GM23338 (cell line): ENCODE data around the gene CCDC127. TPM values are rescaled to one million over a fixed set of nuclear protein-coding genes. Genes with fewer than 3 reads are reported as not detected.

Source experiments
- ATAC-seq: fragments of 200-7000 bp; cut with Tn5 transposase; 3 replicates; pipeline ENCODE4 v1.9.1; 2020
- DNase-seq: peaks from one replicate; pipeline ENCODE4 v3.0.0-alpha.2; 2015; ENCODE audit warnings: low spot score
- H2AFZ ChIP-seq: fragments of 200-600 bp; sonication (generic); 2 replicates; pipeline ENCODE4 v1.8.0; 2016; ENCODE audit warnings: antibody characterized with exemption, mild to moderate bottlenecking, moderate library complexity
- H3F3A ChIP-seq: fragments of 200-600 bp; sonication (generic); replicated peaks from 2 replicates; pipeline ENCODE4 v1.8.0; 2017; ENCODE audit warnings: antibody characterized with exemption, mixed run types, low read depth
- H3K27ac ChIP-seq: fragments of 200-600 bp; sonication (generic); 2 replicates; pipeline ENCODE4 v1.6.1; 2016; ENCODE audit warnings: low read depth
- H3K27me3 ChIP-seq: fragments of 200-600 bp; sonication (generic); 2 replicates; pipeline ENCODE4 v1.8.0; 2016; ENCODE audit warnings: mild to moderate bottlenecking, mixed run types, moderate library complexity; ENCODE audit not compliant: insufficient read depth
- H3K36me3 ChIP-seq: fragments of 200-600 bp; sonication (generic); 2 replicates; pipeline ENCODE4 v1.8.0; 2016; ENCODE audit warnings: mild to moderate bottlenecking; ENCODE audit not compliant: insufficient read depth
- H3K4me1 ChIP-seq: fragments of 200-600 bp; sonication (generic); 2 replicates; pipeline ENCODE4 v1.8.0; 2016; ENCODE audit warnings: mild to moderate bottlenecking, moderate library complexity; ENCODE audit not compliant: insufficient read depth
- H3K4me2 ChIP-seq: fragments of 200-600 bp; sonication (generic); 2 replicates; pipeline ENCODE4 v1.7.1; 2017; ENCODE audit warnings: mixed run types
- H3K4me3 ChIP-seq: fragments of 200-600 bp; sonication (generic); 2 replicates; pipeline ENCODE4 v1.6.1; 2016; ENCODE audit warnings: mixed run types
- H3K79me2 ChIP-seq: fragments of 200-600 bp; sonication (generic); replicated peaks from 2 replicates; pipeline ENCODE4 v1.8.0; 2017; ENCODE audit warnings: mild to moderate bottlenecking; ENCODE audit not compliant: insufficient read depth
- H3K9me2 ChIP-seq: fragments of 200-600 bp; sonication (generic); 2 replicates; pipeline ENCODE4 v1.8.0; 2017; ENCODE audit not compliant: insufficient read depth
- H4K20me1 ChIP-seq: fragments of 200-600 bp; sonication (generic); replicated peaks from 2 replicates; pipeline ENCODE4 v1.8.0; 2017; ENCODE audit warnings: mild to moderate bottlenecking; ENCODE audit not compliant: insufficient read depth
- H3K27ac Mint-ChIP-seq: 2 replicates; pipeline ENCODE4 v1.8.0; 2020; ENCODE audit warnings: inconsistent platforms, mild to moderate bottlenecking, moderate library complexity, mixed read lengths
- H3K27me3 Mint-ChIP-seq: 3 replicates; pipeline ENCODE4 v1.8.0; 2022; ENCODE audit warnings: low read depth, mild to moderate bottlenecking, moderate library complexity, mixed read lengths, inconsistent platforms; ENCODE audit not compliant: insufficient read depth, poor library complexity
- H3K36me3 Mint-ChIP-seq: 3 replicates; pipeline ENCODE4 v1.8.0; 2021; ENCODE audit warnings: low read depth, mild to moderate bottlenecking, inconsistent platforms, moderate library complexity, mixed read lengths
- H3K4me1 Mint-ChIP-seq: 3 replicates; pipeline ENCODE4 v1.8.0; 2020; ENCODE audit warnings: mild to moderate bottlenecking, inconsistent platforms, mixed read lengths
- H3K4me3 Mint-ChIP-seq: 3 replicates; pipeline ENCODE4 v1.8.0; 2021; ENCODE audit warnings: moderate library complexity, mild to moderate bottlenecking, inconsistent platforms, mixed read lengths
- H3K9me3 Mint-ChIP-seq: 3 replicates; pipeline ENCODE4 v1.8.0; 2020; ENCODE audit warnings: moderate library complexity, mild to moderate bottlenecking, inconsistent platforms, mixed read lengths
- CREB1 ChIP-seq: fragments of 250-450 bp; sonication (Bioruptor Pico); IDR thresholded peaks from 2 replicates; pipeline ENCODE4 v1.5.0; 2020; ENCODE audit warnings: low read depth, mild to moderate bottlenecking, moderate library complexity
- EZH2phosphoT487 ChIP-seq: fragments of 200-600 bp; sonication (generic); IDR thresholded peaks from one replicate; pipeline ENCODE4 v1.8.1; 2018; ENCODE audit warnings: antibody characterized with exemption; ENCODE audit not compliant: unreplicated experiment
- NANOG ChIP-seq: IDR thresholded peaks from 2 replicates; pipeline ENCODE4 v1.6.1; 2016; ENCODE audit warnings: antibody characterized with exemption, borderline replicate concordance
- POLR2AphosphoS5 ChIP-seq: IDR thresholded peaks from 2 replicates; pipeline ENCODE4 v1.6.1; 2016; ENCODE audit warnings: antibody characterized with exemption, low read depth
- REST ChIP-seq: IDR thresholded peaks from one replicate; pipeline ENCODE4 v1.6.1; 2018; ENCODE audit warnings: antibody characterized with exemption; ENCODE audit not compliant: unreplicated experiment
- ZNF114 ChIP-seq: fragments of 250-450 bp; sonication (Bioruptor Pico); IDR thresholded peaks from 2 replicates; pipeline ENCODE4 v1.5.0; 2020; ENCODE audit warnings: mild to moderate bottlenecking, moderate library complexity
- ZNF331 ChIP-seq: fragments of 250-450 bp; sonication (Bioruptor Pico); IDR thresholded peaks from 2 replicates; pipeline ENCODE4 v1.5.0; 2020; ENCODE audit warnings: low read depth, mild to moderate bottlenecking, moderate library complexity
- polyA plus RNA-seq: library from polyadenylated mRNA; unstranded; fragments of >200 nt; fragmentation: Nextera tagmentation; extraction: Ambion mirVana; gene quantifications from 2 replicates; pipeline ENCODE4 v1.2.1, GENCODE V29; 2016
- total RNA-seq: library from RNA; depleted of rRNA; stranded (reverse); fragments of >200 nt; shearing (Covaris generic); gene quantifications from 2 replicates; pipeline ENCODE4 v1.2.3, GENCODE V29; 2014
- TF ChIP-seq, protein P1 (sequence below): IDR thresholded peaks from 2 replicates; pipeline ENCODE4 v1.6.1; 2016; ENCODE audit warnings: antibody characterized with exemption
- TF ChIP-seq, protein P2 (sequence below), 2 experiments: fragments of 200-600 bp in 1 of 2; sonication (generic) in 1 of 2; conservative IDR thresholded peaks; 2 replicates each; pipeline versions ENCODE4 v1.5.1 to v1.6.1; 2016 to 2017; ENCODE audit warnings: antibody characterized with exemption in 2 of 2, low read depth in 2 of 2, mild to moderate bottlenecking in 2 of 2, moderate library complexity in 1 of 2

Gene CCDC127
- total and polyA plus RNA-seq, 2 experiments from 2014 or later = 6.0 to 7.2 TPM

GRCh38 chr5:198516-199196, 19.3 kb downstream of the CCDC127 start:
- Histone ChIP-seq H4K20me1 (no peaks in the 10 kb centered on the region; the same call in 1 of the 2 replicates), H3K9me2 (no peaks in the 10 kb centered on the region), H2AFZ (no peak overlapping the region), H3K4me1 (no peaks in the 10 kb centered on the region; the same call in 1 of the 2 replicates), H3K4me3 (no peak overlapping the region), H3K27me3 (no peaks in the 10 kb centered on the region), H3K27ac (no peak overlapping the region), H3F3A (peaks cover 3% of the 10 kb centered on the region; the same call in 1 of the 2 replicates), H3K79me2 (no peaks in the 10 kb centered on the region; the same call in 1 of the 2 replicates), H3K4me2 (no peak overlapping the region), H3K36me3 (no peaks in the 10 kb centered on the region)
- Mint-ChIP-seq H3K27me3 (peaks cover 13% of the 10 kb centered on the region), H3K4me3 (no peak overlapping the region), H3K27ac (no peak overlapping the region), H3K9me3 (no peaks in the 10 kb centered on the region), H3K4me1 (peaks cover 19% of the 10 kb centered on the region), H3K36me3 (peaks cover 10% of the 10 kb centered on the region; the same call in 2 of the 3 replicates)
- TF ChIP-seq, protein P1, sequence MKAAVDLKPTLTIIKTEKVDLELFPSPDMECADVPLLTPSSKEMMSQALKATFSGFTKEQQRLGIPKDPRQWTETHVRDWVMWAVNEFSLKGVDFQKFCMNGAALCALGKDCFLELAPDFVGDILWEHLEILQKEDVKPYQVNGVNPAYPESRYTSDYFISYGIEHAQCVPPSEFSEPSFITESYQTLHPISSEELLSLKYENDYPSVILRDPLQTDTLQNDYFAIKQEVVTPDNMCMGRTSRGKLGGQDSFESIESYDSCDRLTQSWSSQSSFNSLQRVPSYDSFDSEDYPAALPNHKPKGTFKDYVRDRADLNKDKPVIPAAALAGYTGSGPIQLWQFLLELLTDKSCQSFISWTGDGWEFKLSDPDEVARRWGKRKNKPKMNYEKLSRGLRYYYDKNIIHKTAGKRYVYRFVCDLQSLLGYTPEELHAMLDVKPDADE = no peak
- TF ChIP-seq, protein P2, sequence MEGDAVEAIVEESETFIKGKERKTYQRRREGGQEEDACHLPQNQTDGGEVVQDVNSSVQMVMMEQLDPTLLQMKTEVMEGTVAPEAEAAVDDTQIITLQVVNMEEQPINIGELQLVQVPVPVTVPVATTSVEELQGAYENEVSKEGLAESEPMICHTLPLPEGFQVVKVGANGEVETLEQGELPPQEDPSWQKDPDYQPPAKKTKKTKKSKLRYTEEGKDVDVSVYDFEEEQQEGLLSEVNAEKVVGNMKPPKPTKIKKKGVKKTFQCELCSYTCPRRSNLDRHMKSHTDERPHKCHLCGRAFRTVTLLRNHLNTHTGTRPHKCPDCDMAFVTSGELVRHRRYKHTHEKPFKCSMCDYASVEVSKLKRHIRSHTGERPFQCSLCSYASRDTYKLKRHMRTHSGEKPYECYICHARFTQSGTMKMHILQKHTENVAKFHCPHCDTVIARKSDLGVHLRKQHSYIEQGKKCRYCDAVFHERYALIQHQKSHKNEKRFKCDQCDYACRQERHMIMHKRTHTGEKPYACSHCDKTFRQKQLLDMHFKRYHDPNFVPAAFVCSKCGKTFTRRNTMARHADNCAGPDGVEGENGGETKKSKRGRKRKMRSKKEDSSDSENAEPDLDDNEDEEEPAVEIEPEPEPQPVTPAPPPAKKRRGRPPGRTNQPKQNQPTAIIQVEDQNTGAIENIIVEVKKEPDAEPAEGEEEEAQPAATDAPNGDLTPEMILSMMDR (conservative IDR thresholded peaks at IDR 0.05; ENCODE audit: low read depth in 2 of 2) = no peak
- TF ChIP-seq ZNF114 (CRISPR knock-in tag) (no peak), ZNF331 (CRISPR knock-in tag) (no peak), EZH2phosphoT487 (no peak), NANOG (no peak), CREB1 (no peak), REST (no peak), POLR2AphosphoS5 (no peak)
- DNase-seq = no peak
- no peak for ATAC-seq
